Activated naive CD8-positive, alpha-beta T cell treated with anti-CD3 and anti-CD28 coated beads, Interleukin-2, amount 50 U/mL, for 24 hours (primary cell): ENCODE measurements around the gene EPHA3.

Experiments
- ATAC-seq: fragments of 150-1000 bp; cut with Tn5 transposase; one replicate; pipeline ENCODE4 v1.10.0; 2021
- DNase-seq: peaks from one replicate; pipeline ENCODE4 v3.0.0; 2021
- H3K27ac Mint-ChIP-seq: one replicate; pipeline ENCODE4 v1.8.0; 2021; ENCODE audit warnings: mild to moderate bottlenecking, mixed read lengths
- H3K27me3 Mint-ChIP-seq: one replicate; pipeline ENCODE4 v1.8.0; 2021; ENCODE audit warnings: mixed read lengths
- H3K36me3 Mint-ChIP-seq: one replicate; pipeline ENCODE4 v1.8.0; 2021; ENCODE audit warnings: low read depth, mixed read lengths
- H3K4me1 Mint-ChIP-seq: one replicate; pipeline ENCODE4 v1.8.0; 2021; ENCODE audit warnings: mixed read lengths
- H3K4me3 Mint-ChIP-seq: one replicate; pipeline ENCODE4 v1.8.0; 2021; ENCODE audit warnings: mild to moderate bottlenecking, moderate library complexity, mixed read lengths
- H3K9me3 Mint-ChIP-seq: one replicate; pipeline ENCODE4 v1.8.0; 2021; ENCODE audit warnings: mixed read lengths

The EPHA3 gene

GRCh38 chr3:89113344-89113743, 5.9 kb downstream of the EPHA3 start:
- peaks cover 23% of the 10 kb centered on the region for H3K27me3 Mint-ChIP-seq
- H3K9me3 Mint-ChIP-seq: no peaks in the 10 kb centered on the region
- DNase-seq: no peak
- H3K36me3 Mint-ChIP-seq: no peaks in the 10 kb centered on the region
- no peak overlapping the region for H3K4me3 Mint-ChIP-seq
- H3K4me1 Mint-ChIP-seq: no peaks in the 10 kb centered on the region
- no peak overlapping the region for H3K27ac Mint-ChIP-seq
- ATAC-seq: no peak

- Mint-ChIP-seq H3K9me3 (no peaks in the 10 kb centered on the region), H3K4me1 (no peaks in the 10 kb centered on the region), H3K27me3 (peaks cover 23% of the 10 kb centered on the region), H3K36me3 (no peaks in the 10 kb centered on the region), H3K4me3 (peak overlapping the region; percentile 45), H3K27ac (no peak overlapping the region)
- peak; percentile 59 for ATAC-seq
- peak; percentile 30 for DNase-seq
Observed at GRCh38 chr3:89113893-89114840, 6.7 kb downstream of the EPHA3 start.

GRCh38 chr3:89114841-89115223, 7.4 kb downstream of the EPHA3 start:
- DNase-seq (no peak), ATAC-seq (no peak)
- no peak overlapping the region for H3K27ac Mint-ChIP-seq
- no peaks in the 10 kb centered on the region for H3K9me3 Mint-ChIP-seq
- H3K36me3 Mint-ChIP-seq: no peaks in the 10 kb centered on the region
- peaks cover 23% of the 10 kb centered on the region for H3K27me3 Mint-ChIP-seq
- no peaks in the 10 kb centered on the region for H3K4me1 Mint-ChIP-seq
- H3K4me3 Mint-ChIP-seq: no peak overlapping the region

GRCh38 chr3:89116476-89116875, 9.1 kb downstream of the EPHA3 start:
- Mint-ChIP-seq H3K27ac (no peak overlapping the region), H3K27me3 (peaks cover 20% of the 10 kb centered on the region), H3K36me3 (no peaks in the 10 kb centered on the region), H3K4me1 (no peaks in the 10 kb centered on the region), H3K9me3 (no peaks in the 10 kb centered on the region), H3K4me3 (no peak overlapping the region)
- DNase-seq (no peak), ATAC-seq (no peak)

- H3K27me3 Mint-ChIP-seq: no peaks in the 10 kb centered on the region
- peaks cover 12% of the 10 kb centered on the region for H3K9me3 Mint-ChIP-seq
Observed at GRCh38 chr3:89138048-89138447, 30.6 kb downstream of the EPHA3 start.

GRCh38 chr3:89139870-89140269, 32.4 kb downstream of the EPHA3 start:
- peaks cover 12% of the 10 kb centered on the region for H3K9me3 Mint-ChIP-seq
- DNase-seq (no peak), ATAC-seq (no peak)
- H3K4me1 Mint-ChIP-seq: no peaks in the 10 kb centered on the region
- H3K36me3 Mint-ChIP-seq: no peaks in the 10 kb centered on the region
- H3K27ac Mint-ChIP-seq: no peak overlapping the region
- no peaks in the 10 kb centered on the region for H3K27me3 Mint-ChIP-seq
- no peak overlapping the region for H3K4me3 Mint-ChIP-seq

More at GRCh38 chr3:89138048-89138447, 30.6 kb downstream of the EPHA3 start:
- H3K4me1 Mint-ChIP-seq: no peaks in the 10 kb centered on the region
- ATAC-seq (no peak), DNase-seq (no peak)
- H3K4me3 Mint-ChIP-seq: no peak overlapping the region
- H3K27ac Mint-ChIP-seq: no peak overlapping the region
- no peaks in the 10 kb centered on the region for H3K36me3 Mint-ChIP-seq

GRCh38 chr3:89144080-89144479, 36.7 kb downstream of the EPHA3 start:
- Mint-ChIP-seq H3K4me3 (no peak overlapping the region), H3K4me1 (no peaks in the 10 kb centered on the region), H3K36me3 (no peaks in the 10 kb centered on the region)

GRCh38 chr3:89145995-89146394, 38.6 kb downstream of the EPHA3 start:
- Mint-ChIP-seq H3K4me3 (no peak overlapping the region), H3K27ac (no peak overlapping the region), H3K27me3 (no peaks in the 10 kb centered on the region), H3K9me3 (peaks cover 5% of the 10 kb centered on the region), H3K4me1 (no peaks in the 10 kb centered on the region), H3K36me3 (no peaks in the 10 kb centered on the region)
- no peak for DNase-seq
- ATAC-seq: no peak

More at GRCh38 chr3:89144080-89144479, 36.7 kb downstream of the EPHA3 start:
- H3K9me3 Mint-ChIP-seq: peaks cover 5% of the 10 kb centered on the region
- ATAC-seq (no peak), DNase-seq (no peak)
- H3K27me3 Mint-ChIP-seq: no peaks in the 10 kb centered on the region
- H3K27ac Mint-ChIP-seq: no peak overlapping the region

GRCh38 chr3:89154416-89154815, 47.0 kb downstream of the EPHA3 start:
- Mint-ChIP-seq H3K4me3 (no peak overlapping the region), H3K27me3 (no peaks in the 10 kb centered on the region), H3K9me3 (no peaks in the 10 kb centered on the region), H3K4me1 (no peaks in the 10 kb centered on the region), H3K36me3 (no peaks in the 10 kb centered on the region), H3K27ac (no peak overlapping the region)
- ATAC-seq: no peak
- DNase-seq: no peak

- Mint-ChIP-seq H3K9me3 (no peaks in the 10 kb centered on the region), H3K27ac (no peak overlapping the region), H3K4me1 (no peaks in the 10 kb centered on the region), H3K36me3 (no peaks in the 10 kb centered on the region), H3K4me3 (no peak overlapping the region), H3K27me3 (no peaks in the 10 kb centered on the region)
- ATAC-seq (no peak), DNase-seq (no peak)
Observed at GRCh38 chr3:89155811-89156210, 48.4 kb downstream of the EPHA3 start.

- peaks cover 3% of the 10 kb centered on the region for H3K9me3 Mint-ChIP-seq
- no peaks in the 10 kb centered on the region for H3K27me3 Mint-ChIP-seq
- DNase-seq (no peak), ATAC-seq (no peak)
- no peaks in the 10 kb centered on the region for H3K36me3 Mint-ChIP-seq
- no peaks in the 10 kb centered on the region for H3K4me1 Mint-ChIP-seq
- H3K27ac Mint-ChIP-seq: no peak overlapping the region
- H3K4me3 Mint-ChIP-seq: no peak overlapping the region
Observed at GRCh38 chr3:89157575-89157974, 50.2 kb downstream of the EPHA3 start.

GRCh38 chr3:89159605-89160004, 52.2 kb downstream of the EPHA3 start:
- Mint-ChIP-seq H3K4me1 (no peaks in the 10 kb centered on the region), H3K27ac (no peak overlapping the region), H3K9me3 (peaks cover 3% of the 10 kb centered on the region), H3K36me3 (no peaks in the 10 kb centered on the region), H3K27me3 (no peaks in the 10 kb centered on the region), H3K4me3 (no peak overlapping the region)
- no peak for DNase-seq
- ATAC-seq: no peak

GRCh38 chr3:89164774-89165173, 57.4 kb downstream of the EPHA3 start:
- Mint-ChIP-seq H3K27ac (no peak overlapping the region), H3K9me3 (peaks cover 3% of the 10 kb centered on the region), H3K4me3 (no peak overlapping the region), H3K36me3 (no peaks in the 10 kb centered on the region), H3K27me3 (no peaks in the 10 kb centered on the region), H3K4me1 (no peaks in the 10 kb centered on the region)
- DNase-seq (no peak), ATAC-seq (no peak)

- H3K27ac Mint-ChIP-seq: no peak overlapping the region
- no peaks in the 10 kb centered on the region for H3K27me3 Mint-ChIP-seq
- H3K9me3 Mint-ChIP-seq: peaks cover 3% of the 10 kb centered on the region
- no peaks in the 10 kb centered on the region for H3K4me1 Mint-ChIP-seq
- DNase-seq: no peak
- no peaks in the 10 kb centered on the region for H3K36me3 Mint-ChIP-seq
- ATAC-seq: no peak
- no peak overlapping the region for H3K4me3 Mint-ChIP-seq
Observed at GRCh38 chr3:89165636-89166263, 58.3 kb downstream of the EPHA3 start.
